Central memory CD4-positive, alpha-beta T cell (primary cell): ENCODE measurements around the gene TRPV6.

ENCODE experiments used
- DNase-seq: peaks from one replicate; pipeline ENCODE4 v3.0.0; 2022

TRPV6 gene

DNA sequence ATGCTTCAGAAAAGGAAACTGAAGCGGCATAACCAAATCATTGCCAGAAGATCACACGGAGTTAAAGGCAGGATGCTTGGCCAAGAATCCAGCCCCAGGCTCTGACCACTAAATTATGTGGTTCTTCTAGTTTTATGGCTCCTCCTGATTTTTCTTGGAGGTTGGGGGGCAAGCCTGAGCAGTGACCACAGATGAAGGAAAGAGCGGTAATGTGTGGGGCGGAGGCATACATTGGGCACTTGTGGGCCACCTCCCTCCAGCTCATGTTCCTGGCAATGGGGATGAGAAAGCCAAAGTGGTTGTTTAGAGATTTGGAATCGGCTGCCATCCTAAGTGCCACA, 3.2 kb downstream of the TRPV6 start:
- DNase-seq: no peak

DNA sequence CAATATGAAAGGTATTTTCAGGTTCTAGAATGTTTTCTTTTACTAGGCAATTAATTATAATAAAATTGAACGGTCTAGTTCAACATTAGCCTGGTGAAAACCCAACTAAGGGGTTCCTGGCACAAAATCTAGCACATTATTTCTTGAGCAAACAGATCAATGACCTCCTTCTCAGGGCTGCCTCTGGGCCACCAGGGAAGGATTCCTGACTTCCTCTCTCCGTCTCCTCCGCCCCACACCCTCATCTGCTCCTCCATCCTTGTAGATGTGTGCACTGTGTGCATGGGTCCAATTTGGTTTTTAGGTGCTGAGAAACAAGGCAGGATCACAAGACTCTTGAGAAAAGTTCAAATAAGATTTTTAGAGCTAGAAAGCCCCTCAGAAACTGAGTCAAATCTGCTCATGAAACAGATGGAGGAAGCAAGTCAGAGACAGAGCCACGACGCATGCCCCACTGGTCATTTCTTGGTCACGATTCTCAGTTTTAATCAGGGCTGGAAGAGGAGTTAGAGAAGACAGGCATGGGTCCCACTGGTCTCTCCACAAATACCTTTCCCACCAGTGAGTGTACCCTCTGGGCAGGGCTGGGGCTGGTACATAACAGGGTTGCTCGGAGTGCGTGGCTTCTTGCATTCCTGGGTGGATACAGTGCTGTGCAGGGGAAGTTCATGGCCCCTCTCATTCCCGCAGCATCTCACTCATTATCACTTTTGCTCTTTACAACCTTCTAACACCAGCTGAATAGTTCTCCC, 3.8 kb downstream of the TRPV6 start:
- no peak for DNase-seq

DNA sequence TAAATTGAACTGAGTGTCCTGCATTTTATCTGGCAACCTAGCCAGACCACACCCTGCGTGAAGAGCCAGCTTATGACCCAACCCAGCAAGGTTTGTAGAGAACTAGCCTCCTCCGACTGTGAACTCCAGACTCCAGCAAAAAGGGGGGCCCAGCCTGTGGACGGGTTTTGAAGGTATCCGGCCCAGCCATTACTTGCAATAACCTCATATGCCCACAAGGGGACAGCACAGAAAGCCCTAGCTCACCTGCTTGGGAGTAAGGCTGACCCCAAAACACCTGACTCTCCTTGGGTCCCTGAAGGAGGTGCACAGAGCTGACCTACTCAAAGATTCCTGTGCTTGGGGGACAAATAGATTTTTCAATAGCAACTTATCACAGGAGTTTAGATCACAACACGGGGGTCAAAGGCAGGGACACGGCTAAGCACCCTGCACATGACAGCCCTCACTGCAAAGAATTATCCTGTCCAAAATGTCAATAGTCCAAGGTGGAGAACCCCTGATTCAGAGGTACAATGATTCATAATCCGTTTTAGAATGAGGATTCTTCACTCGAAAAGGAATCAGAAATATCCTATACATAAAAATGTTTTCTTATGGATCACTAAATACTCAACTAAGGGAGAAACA, 4.6 kb downstream of the TRPV6 start:
- peak; percentile 34 for DNase-seq

DNA sequence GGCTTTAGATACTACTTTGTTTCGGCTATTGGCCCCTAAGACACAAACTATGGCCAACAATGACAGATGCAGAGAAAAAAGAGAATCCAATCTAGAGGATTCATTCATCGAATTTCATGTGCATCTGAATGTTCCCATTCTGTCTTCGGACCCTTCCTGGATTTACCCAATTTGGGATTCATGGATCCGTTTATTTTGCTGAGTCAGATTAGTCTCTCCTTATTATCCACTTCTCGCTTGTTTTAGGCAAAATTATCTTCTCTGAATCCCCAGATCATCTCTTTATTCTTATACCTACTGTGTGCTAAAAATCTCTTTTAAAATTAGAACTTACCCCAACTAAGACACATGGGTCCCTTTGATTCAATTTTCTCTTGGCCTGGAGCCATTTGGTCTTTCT, 6.5 kb downstream of the TRPV6 start:
- DNase-seq: no peak

DNA sequence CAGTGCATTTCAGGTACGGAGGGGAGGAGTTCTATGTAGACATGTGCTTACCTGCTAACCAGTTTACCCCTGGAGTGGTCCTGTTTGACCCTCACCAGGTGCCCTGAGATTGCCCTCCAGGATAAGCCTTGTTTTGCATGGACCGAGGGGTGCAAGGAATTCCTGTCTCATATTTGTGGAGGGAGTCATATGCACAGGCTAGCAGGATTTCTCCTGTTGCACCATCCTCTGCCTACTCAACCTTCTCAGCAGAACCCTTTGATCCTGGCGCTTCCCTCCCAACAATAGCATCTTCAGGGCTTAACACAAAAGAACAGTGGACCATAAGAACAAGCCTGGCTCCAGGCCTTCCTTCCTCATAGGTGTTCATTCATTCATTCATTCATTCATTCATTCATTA, 7.2 kb downstream of the TRPV6 start:
- no peak for DNase-seq

DNA sequence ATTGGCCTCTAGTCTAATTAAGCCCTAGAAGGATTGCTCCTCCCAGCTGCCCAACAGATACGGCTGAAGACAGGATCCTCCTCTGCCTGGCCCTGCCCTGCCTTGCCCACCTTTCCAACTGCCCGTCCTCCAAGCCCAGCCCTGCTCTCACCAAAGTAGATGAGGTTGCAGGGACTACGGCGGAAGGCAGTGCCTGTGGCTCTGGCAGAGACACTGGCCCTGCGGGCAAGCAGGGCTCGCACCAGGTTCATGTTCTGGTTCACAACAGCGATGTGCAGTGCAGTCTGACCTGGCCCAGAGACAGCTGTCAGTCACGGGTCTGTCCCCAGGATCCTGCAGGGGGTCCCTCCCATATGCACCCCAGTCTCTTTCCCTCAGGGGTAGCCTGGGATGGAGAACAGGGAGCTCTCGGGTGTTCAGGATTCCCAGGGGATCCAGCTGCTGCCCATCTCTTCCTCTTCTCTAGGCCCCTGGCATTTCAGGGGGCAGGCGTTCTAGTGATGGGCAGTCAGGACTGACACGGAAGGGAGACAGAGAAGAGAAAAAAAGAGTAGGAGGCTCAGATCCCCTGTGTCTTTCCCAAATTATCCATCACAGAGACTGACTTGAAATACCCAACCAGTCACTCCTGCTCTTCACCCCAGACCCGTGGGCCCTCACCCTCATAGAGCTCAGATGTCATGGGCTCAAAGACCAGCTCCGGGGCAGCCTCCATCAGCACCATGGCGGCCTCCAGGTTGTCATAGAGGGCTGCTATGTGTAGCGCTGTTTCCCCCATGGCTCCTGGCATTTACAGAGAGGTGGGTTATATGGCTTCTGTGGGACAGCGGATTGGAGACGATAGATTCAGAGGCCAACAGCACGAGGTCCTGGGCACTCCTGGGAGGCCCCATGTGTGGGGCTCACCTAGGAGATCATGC, 8.3 kb downstream of the TRPV6 start:
- no peak for DNase-seq

DNA sequence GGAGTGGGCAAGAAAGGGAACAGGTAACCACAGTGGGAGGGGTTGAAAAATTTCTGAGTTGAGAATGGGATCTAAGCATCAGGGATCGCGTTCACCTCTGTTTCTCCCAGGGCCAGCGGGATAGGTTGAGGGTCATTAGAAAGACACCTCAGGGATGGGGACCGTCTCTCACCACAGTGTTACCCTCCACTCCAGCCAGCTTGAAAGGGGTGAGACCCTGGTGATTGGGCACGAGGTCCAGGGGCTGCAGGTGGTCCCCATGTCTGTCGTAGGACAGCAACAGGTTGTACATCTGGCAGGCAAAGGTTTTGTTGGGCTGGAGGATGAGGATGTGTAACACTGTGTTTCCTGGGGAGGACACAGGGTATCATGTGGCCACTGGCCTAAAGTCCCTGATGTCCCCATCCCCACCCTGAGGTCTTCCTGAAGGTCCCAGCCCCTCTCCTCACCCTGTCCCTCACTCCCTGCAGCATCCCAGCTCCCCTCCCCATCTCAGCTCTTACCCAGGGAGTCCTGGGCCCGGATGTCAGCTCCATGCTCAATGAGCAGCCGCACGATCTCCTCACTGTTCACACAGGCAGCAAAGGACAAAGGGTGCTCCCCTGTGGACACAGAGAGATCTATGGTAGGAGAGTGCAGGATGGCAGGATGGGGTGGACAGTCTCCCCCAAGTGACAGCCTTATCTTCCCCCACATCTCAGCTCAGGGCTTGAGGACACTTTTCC, 9.1 kb downstream of the TRPV6 start:
- DNase-seq: no peak

DNA sequence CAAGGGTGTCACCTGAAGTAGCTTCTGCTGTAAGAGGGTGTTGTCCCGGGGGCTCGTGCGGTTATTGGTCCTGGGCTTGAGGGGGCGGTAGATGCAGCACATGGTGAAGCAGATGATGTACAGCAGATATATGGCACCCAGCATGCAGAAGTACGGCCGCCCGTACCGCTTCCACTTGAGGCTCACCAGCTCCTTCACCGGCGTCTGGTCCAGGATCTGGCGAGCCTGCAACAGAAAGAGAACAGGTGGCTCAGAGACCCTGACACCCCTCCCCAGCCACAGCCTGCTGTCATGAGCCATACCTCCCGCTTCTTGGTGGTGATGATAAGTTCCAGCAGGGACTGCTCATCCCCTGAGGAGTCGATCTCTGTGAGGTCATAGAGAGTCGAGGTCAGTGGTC, 10.1 kb downstream of the TRPV6 start:
- DNase-seq: no peak

DNA sequence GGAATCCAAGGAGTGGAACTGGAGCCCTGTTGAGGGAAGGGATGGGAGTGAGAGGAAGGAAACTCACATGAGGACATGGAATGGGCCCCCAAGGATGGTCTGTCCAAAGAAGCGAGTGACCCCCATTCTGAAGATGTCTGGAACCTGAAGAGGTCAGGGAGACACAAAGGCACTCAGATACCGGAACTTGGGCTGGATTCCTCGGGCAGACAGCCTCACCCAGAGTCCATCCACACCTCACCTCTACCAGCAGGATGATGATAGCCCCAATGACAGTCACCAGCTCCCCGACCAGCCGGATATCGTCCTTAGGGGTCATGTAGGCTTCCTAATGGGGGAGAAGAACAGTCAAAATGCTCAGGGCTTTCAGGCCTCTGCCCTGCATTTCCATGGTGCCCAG, 10.7 kb downstream of the TRPV6 start:
- DNase-seq: no peak

DNA sequence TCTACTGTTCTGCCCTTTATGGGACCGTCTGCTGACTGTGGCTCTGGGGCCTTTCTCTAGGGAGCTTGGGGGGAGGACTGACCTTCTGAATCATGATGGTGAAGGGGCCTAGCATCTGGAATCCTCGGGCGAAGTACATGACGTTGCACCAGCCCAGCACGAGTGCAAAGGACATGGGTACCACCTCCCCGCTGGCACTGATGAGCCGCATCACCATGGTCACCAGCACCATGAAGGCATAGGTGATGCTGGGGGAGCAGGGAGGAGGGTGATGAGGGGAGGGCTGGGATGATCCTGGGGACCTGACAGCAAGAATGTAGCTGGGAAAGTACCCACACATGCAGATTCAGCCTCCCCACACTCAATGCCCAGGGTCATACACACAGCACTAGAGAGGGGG, 11.1 kb downstream of the TRPV6 start:
- no peak for DNase-seq

DNA sequence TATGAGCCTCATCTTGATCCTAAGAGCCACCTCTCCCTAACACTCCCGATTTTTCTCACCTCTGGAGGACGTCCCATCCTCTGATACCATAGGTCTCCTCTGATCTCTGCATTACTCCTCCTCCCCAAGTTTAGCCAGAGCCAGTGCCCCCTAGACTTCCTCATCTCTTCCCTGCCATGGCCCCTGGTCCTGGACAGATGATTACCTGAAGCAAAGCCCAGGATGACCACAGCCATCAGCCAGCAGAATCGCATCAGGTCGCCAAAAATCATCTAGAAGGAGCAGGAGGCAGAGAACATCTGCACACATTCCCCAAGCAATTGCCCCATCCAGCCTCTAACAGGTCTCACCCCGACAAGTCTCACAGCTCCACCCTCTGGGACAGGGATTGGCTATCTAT, 11.7 kb downstream of the TRPV6 start:
- no peak for DNase-seq

DNA sequence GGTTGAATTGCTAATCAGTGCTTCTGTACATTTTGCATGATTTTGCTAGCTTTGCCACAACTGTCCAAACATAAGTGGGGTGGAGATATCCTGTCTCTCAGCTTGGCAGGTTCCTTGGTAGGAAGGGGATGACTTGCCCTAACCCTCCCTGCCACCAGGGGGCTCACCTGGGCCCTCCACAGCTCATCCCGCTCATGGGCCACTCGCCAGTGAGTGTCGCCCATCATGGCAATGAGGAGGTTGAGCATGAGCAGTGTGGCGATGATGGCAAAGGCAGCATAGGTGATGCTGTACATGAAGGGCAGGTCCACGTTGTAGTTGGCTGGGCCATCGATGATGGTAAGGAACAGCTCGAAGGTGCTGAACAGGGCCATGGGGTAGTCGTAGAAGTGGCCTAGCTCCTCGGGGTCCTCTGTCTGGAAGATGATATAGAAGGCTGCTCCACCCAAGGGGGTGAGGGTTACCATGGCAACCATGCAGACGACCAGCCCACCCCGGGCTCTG, 12.2 kb downstream of the TRPV6 start:
- no peak for DNase-seq

DNA sequence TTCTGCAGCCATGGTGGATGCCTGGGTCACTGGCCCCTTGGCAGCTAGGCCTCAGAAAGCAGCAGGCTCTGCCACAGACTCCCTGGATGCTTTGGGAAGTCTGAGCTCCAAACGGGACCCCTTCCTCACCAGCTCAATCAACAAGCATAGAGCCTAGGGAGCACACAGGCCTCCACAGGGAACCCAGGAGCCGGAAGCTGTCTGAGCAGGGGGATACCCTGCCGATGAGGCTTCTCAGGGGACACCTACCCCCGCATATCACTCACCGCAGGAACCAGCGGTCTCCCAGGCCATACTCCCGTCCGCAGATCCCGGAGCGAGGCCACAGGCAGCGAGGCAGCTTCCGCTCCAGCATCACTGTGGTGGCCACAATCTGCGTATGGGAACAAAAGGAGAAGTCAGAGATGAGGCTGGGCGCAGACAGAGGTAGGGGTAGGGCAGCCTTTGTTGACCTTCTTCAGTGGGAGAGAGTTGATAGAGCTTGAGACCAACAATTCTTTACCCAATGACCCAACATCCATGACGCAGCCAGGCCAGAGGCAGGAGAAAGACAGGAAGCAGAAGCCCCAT, 13.4 kb downstream of the TRPV6 start:
- DNase-seq: no peak

DNA sequence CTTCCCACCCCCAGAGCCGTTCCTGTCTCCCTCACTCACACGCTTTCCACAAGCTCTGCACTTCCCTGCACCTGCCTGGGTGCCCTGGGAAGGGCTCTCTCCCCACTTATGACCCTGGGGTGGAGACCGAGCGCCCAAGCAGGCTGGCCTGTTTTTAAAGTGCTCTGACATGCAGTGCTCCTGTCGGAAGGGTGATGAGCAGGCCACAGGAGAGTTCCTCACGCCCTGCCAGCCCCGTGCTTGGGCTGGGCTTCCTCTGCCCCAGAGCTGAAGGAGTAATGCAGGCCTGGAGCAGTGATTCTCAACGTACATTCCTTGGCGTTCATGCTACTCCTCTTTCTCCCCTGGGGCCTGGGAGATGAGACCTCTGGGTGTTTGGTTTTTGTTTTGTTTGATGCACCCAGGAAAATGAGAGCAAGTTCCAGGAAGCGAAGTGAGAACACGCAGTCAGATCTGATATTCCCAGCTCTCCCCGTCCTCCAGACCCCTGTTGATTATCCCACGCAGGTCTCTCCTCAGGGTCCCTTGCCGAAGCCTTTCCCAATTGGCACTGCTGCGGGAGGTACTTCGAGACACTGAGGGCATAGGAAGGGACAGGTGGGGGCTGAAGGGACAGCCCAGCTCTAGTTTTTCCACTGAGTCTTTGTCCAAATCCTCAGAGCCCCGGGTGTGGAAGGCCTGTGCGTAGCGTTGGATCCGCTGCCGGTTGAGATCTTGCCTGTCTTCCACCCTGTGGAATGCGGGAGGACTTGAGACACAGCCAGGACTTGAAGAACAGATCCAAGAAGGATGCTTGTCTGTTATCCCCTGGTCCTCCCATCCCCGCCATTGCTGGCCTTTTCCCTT, 14.1 kb downstream of the TRPV6 start:
- no peak for DNase-seq

DNA sequence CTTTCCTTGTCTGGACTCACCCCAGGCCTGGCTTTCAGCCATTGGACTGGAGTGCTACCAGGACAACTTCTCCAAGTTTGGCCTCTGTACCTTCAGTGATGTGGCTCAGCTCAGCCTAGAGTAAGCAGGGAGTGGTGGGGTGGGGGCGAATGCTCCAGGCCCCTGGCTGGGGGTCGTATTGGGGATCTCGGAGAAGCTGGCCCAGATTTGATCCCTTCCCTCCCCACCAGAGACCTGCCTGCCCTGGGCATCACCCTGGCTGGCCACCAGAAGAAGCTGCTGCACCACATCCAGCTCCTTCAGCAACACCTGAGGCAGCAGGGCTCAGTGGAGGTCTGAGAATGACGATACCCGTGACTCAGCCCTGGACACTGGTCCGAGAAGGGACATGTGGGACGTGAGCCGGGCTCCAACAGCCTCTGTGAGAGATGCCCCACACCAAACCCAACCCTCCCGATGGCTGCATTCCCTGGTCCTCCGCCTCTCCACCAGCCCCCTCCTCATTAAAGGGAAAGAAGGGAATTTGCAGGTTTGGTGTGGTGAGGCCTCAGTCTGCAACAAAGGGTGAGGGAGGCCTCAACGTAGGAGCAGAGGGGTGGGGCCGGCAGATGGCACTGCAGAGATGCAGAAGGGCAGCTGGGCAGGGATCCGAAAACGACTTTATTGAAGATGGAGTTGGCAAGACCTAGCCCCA, 14.8 kb downstream of the TRPV6 start:
- DNase-seq: no peak

DNA sequence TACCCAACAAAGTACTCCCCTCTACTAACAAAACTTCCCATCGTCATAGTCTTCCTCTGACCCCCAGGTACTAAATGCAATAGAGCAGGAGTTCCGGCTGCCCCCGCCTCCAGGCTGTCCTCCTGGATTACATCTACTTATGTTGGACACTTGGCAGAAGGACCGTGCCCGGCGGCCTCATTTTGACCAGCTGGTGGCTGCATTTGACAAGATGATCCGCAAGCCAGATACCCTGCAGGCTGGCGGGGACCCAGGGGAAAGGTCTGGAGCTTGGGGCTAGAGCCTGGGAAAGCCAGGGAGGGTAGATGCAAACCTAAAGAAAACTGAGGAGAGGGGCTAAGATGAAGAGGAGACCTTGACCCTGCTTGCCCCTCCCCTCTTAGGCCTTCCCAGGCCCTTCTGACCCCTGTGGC, 15.4 kb downstream of the TRPV6 start:
- DNase-seq: no peak

DNA sequence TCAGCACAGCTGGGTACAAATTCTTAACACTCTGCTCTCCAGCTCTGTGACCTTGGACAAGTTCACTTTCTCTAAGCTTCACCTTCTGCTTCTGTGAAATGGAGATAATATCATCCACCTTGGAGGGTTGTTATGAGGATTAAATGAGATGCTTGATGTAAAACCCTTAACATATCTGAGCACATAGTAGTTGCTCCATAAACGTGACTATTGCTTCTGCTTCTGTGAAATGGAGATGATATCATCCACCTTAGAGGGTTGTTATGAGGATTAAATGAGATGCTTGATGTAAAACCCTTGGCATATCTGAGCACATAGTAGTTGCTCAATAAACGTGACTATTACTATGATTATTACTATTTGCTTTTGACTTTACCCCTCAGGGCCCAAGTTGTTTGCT, 16.1 kb downstream of the TRPV6 start:
- no peak for DNase-seq

DNA sequence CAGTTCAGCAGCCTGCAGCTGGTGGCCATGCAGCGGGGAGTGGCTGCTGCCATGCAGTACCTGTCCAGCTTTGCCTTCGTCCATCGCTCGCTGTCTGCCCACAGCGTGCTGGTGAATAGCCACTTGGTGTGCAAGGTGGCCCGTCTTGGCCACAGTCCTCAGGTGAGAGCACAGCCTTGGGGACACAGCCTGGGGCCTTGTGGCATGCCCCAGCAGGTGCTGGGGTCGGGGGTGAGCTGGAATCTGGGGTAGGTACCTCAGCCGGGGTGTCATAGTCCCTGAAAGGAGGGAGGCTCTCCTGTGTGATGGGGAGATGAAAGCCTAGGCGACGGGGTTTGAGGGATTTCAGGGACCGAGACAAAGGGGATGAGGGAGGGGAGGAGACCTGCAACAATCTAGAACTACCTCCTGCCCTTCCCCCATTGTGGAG, 16.5 kb downstream of the TRPV6 start:
- no peak for DNase-seq

DNA sequence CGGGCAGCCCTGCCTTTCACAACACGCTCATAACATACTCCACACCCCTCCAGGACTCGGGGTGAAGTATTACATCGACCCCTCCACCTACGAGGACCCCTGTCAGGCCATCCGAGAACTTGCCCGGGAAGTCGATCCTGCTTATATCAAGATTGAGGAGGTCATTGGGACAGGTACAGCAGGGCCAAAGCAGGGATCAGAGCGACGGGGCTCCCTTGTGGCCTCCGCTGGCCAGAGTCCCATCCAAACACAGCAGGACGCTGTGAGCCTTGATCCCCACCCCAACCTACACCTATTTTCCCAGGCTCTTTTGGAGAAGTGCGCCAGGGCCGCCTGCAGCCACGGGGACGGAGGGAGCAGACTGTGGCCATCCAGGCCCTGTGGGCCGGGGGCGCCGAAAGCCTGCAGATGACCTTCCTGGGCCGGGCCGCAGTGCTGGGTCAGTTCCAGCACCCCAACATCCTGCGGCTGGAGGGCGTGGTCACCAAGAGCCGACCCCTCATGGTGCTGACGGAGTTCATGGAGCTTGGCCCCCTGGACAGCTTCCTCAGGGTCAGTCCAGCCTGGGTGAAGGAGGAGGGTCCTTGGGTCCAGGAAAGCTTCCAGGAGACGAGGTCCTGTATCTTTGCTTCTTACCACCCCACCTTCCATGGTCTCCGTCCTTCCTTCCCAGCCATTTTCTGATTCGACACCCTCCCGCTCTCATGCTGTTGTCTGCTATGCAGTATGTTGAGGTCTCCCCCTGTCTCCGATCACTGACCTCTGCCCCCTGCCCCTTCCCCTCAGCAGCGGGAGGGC, 17.2 kb downstream of the TRPV6 start:
- no peak for DNase-seq
